Measurements from ENCODE around the gene TXNDC2. TPM values are rescaled to one million over a fixed set of nuclear protein-coding genes. Genes with fewer than 3 reads are reported as not detected.

The TXNDC2 gene
- total and polyA plus RNA-seq, 4 donors = under 0.01 to 0.09 TPM; not detected in 2

DNA sequence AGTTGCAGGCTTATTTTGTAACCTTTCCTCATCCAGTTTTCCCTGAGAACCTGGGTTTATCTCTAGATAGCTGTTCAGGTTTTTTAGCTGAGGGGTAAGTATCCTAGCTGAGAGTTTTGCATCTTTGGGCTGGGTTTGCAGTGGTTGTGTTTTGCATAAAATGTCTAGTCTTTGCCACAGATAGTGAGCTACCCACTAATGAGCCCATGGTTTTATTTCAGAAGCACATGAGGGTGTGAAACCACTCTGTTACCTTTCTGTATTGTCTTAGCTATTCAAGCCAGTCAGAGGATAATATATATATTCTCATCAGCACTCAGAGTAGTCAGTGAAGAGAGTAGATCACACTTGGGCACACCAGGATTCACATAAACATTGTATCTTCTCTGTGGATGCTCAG, 24.6 kb upstream of the TXNDC2 start:
- H3K27ac ChIP-seq (ENCODE audit: low read depth in 1 of 2, low read length in 2 of 2) = no peak overlapping the region
- peaks cover 0 to 3% (median 2%) of the 10 kb centered on the region in 4 donors for H3K9me3 ChIP-seq (ENCODE audit: control insufficient read depth in 4 of 4, low read length in 3 of 4)
- H3K27me3 ChIP-seq (ENCODE audit: control insufficient read depth in 4 of 4, insufficient read depth in 4 of 4, low read length in 3 of 4) = peaks cover 0 to under 1% (median 0%) of the 10 kb centered on the region in 4 donors
- TF ChIP-seq RXRA (IDR thresholded peaks at IDR 0.05) = no peak
- H3K36me3 ChIP-seq (ENCODE audit: control insufficient read depth in 4 of 4, insufficient read depth in 3 of 4, low read depth in 1 of 4, low read length in 3 of 4) = no peaks in the 10 kb centered on the region
- H3K4me3 ChIP-seq (ENCODE audit: low read depth in 1 of 3, low read length in 3 of 3) = no peak overlapping the region
- DNase-seq (ENCODE audit: low spot score) = no peak
- H3K9ac ChIP-seq (ENCODE audit: low read depth in 1 of 2, low read length in 2 of 2) = no peak overlapping the region
- H3K4me1 ChIP-seq (ENCODE audit: control insufficient read depth in 4 of 4, insufficient read depth in 4 of 4, low read length in 3 of 4) = no peaks in the 10 kb centered on the region

DNA sequence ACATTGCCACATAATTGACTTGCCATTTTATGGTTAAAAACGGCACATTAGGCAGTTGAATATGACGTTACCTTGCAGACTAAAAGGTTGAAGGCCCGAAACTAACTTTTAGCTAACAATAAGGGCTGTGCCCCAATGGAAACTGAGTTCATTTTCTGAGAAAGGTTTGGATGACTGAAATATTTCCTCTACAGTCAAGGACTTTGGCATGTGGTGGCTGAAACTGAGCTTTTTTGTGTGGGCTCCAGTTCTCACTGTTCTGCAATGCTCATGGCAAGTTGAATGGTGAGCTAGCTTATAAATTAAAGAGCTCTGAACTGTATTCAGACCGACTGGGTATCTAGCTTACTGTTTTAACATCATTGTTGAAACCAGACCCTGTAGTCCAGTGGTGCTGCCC, 23.8 kb upstream of the TXNDC2 start:
- Histone ChIP-seq H3K27me3 (ENCODE audit: control insufficient read depth in 4 of 4, insufficient read depth in 4 of 4, low read length in 3 of 4) (no peaks in the 10 kb centered on the region), H3K9ac (ENCODE audit: low read depth in 1 of 2, low read length in 2 of 2) (no peak overlapping the region), H3K27ac (ENCODE audit: low read depth in 1 of 2, low read length in 2 of 2) (no peak overlapping the region), H3K9me3 (ENCODE audit: control insufficient read depth in 4 of 4, low read length in 3 of 4) (peaks cover 0 to 3% (median 3%) of the 10 kb centered on the region in 4 donors), H3K4me3 (ENCODE audit: low read depth in 1 of 3, low read length in 3 of 3) (no peak overlapping the region), H3K36me3 (ENCODE audit: control insufficient read depth in 4 of 4, insufficient read depth in 3 of 4, low read depth in 1 of 4, low read length in 3 of 4) (no peaks in the 10 kb centered on the region), H3K4me1 (ENCODE audit: control insufficient read depth in 4 of 4, insufficient read depth in 4 of 4, low read length in 3 of 4) (no peaks in the 10 kb centered on the region)
- 74% methylated on average over 4 of the region's 4 CpGs for WGBS
- DNase-seq (ENCODE audit: low spot score) = no peak
- TF ChIP-seq RAD21 (IDR thresholded peaks at IDR 0.05) (no peak), HNF4A (conservative IDR thresholded peaks at IDR 0.05) (no peak), TAF1 (conservative IDR thresholded peaks at IDR 0.05) (no peak), NR2F2 (IDR thresholded peaks at IDR 0.05) (no peak), FOXA1 (IDR thresholded peaks at IDR 0.05) (no peak), HNF4G (IDR thresholded peaks at IDR 0.05) (no peak), GABPA (IDR thresholded peaks at IDR 0.05 in 1 of 2, conservative IDR thresholded peaks at IDR 0.05 in 1 of 2) (no peak), JUND (IDR thresholded peaks at IDR 0.05) (no peak), YY1 (IDR thresholded peaks at IDR 0.05) (no peak), EGR1 (IDR thresholded peaks at IDR 0.05; ENCODE audit: low read depth in 2 of 2) (no peak), RXRA (IDR thresholded peaks at IDR 0.05) (no peak), SP1 (IDR thresholded peaks at IDR 0.05) (no peak)
- TF ChIP-seq, protein P1, sequence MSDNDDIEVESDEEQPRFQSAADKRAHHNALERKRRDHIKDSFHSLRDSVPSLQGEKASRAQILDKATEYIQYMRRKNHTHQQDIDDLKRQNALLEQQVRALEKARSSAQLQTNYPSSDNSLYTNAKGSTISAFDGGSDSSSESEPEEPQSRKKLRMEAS (IDR thresholded peaks at IDR 0.05) = no peak
- TF ChIP-seq, protein P2, sequence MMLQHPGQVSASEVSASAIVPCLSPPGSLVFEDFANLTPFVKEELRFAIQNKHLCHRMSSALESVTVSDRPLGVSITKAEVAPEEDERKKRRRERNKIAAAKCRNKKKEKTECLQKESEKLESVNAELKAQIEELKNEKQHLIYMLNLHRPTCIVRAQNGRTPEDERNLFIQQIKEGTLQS (IDR thresholded peaks at IDR 0.05) = no peak
- TF ChIP-seq, protein P3, sequence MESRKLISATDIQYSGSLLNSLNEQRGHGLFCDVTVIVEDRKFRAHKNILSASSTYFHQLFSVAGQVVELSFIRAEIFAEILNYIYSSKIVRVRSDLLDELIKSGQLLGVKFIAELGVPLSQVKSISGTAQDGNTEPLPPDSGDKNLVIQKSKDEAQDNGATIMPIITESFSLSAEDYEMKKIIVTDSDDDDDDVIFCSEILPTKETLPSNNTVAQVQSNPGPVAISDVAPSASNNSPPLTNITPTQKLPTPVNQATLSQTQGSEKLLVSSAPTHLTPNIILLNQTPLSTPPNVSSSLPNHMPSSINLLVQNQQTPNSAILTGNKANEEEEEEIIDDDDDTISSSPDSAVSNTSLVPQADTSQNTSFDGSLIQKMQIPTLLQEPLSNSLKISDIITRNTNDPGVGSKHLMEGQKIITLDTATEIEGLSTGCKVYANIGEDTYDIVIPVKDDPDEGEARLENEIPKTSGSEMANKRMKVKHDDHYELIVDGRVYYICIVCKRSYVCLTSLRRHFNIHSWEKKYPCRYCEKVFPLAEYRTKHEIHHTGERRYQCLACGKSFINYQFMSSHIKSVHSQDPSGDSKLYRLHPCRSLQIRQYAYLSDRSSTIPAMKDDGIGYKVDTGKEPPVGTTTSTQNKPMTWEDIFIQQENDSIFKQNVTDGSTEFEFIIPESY (IDR thresholded peaks at IDR 0.05) = no peak
- TF ChIP-seq, protein P4, sequence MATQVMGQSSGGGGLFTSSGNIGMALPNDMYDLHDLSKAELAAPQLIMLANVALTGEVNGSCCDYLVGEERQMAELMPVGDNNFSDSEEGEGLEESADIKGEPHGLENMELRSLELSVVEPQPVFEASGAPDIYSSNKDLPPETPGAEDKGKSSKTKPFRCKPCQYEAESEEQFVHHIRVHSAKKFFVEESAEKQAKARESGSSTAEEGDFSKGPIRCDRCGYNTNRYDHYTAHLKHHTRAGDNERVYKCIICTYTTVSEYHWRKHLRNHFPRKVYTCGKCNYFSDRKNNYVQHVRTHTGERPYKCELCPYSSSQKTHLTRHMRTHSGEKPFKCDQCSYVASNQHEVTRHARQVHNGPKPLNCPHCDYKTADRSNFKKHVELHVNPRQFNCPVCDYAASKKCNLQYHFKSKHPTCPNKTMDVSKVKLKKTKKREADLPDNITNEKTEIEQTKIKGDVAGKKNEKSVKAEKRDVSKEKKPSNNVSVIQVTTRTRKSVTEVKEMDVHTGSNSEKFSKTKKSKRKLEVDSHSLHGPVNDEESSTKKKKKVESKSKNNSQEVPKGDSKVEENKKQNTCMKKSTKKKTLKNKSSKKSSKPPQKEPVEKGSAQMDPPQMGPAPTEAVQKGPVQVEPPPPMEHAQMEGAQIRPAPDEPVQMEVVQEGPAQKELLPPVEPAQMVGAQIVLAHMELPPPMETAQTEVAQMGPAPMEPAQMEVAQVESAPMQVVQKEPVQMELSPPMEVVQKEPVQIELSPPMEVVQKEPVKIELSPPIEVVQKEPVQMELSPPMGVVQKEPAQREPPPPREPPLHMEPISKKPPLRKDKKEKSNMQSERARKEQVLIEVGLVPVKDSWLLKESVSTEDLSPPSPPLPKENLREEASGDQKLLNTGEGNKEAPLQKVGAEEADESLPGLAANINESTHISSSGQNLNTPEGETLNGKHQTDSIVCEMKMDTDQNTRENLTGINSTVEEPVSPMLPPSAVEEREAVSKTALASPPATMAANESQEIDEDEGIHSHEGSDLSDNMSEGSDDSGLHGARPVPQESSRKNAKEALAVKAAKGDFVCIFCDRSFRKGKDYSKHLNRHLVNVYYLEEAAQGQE (IDR thresholded peaks at IDR 0.05) = no peak

Data from liver (tissue), 9 donors.